ENCODE data around the gene RAPGEF5.

RAPGEF5 gene

GRCh38 chr7:22231806-22232205 lies 125.1 kb downstream of the RAPGEF5 start:
- H3K4me3 Mint-ChIP-seq: no peak overlapping the region
- H3K27me3 Mint-ChIP-seq: peaks cover 38% of the 10 kb centered on the region
- H3K9me3 Mint-ChIP-seq: no peaks in the 10 kb centered on the region
- no peak overlapping the region for H3K27ac Mint-ChIP-seq (ENCODE audit: low read depth)
- no peak for DNase-seq (ENCODE audit: low spot score in 2 of 2)
- ATAC-seq (replicated peaks; ENCODE audit: extremely low read depth, poor library complexity, severe bottlenecking): no peak
- no peaks in the 10 kb centered on the region for H3K4me1 Mint-ChIP-seq
- no peaks in the 10 kb centered on the region for H3K36me3 Mint-ChIP-seq (ENCODE audit: insufficient read depth)

DNA sequence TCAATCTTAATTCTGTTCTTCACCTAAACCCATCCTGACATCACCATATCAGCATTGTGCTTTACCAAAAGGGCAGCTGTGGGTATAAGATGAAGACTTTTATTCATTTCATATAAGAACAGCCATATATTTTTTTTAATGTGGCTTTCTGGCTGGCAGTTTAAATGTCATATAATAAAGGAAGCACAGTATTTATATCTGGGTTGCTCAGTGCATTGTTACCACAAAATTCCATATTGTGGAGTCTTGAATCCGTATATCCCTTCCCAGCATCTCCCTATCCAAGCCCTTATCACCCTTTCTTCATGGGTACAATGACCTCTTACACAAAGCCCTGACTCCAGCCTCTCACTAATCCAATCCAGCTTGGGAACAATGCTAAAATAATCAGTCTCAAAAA lies 125.8 kb downstream of the RAPGEF5 start:
- no peaks in the 10 kb centered on the region for H3K36me3 Mint-ChIP-seq (ENCODE audit: insufficient read depth)
- DNase-seq (ENCODE audit: low spot score in 2 of 2) (no peak), ATAC-seq (replicated peaks; ENCODE audit: extremely low read depth, poor library complexity, severe bottlenecking) (no peak)
- H3K27me3 Mint-ChIP-seq: peaks cover 31% of the 10 kb centered on the region
- no peaks in the 10 kb centered on the region for H3K9me3 Mint-ChIP-seq
- H3K4me1 Mint-ChIP-seq: no peaks in the 10 kb centered on the region
- no peak overlapping the region for H3K4me3 Mint-ChIP-seq
- H3K27ac Mint-ChIP-seq (ENCODE audit: low read depth): no peak overlapping the region

GRCh38 chr7:22230238-22230637 lies 126.7 kb downstream of the RAPGEF5 start:
- H3K27ac Mint-ChIP-seq (ENCODE audit: low read depth): no peak overlapping the region
- no peaks in the 10 kb centered on the region for H3K9me3 Mint-ChIP-seq
- H3K36me3 Mint-ChIP-seq (ENCODE audit: insufficient read depth): no peaks in the 10 kb centered on the region
- no peaks in the 10 kb centered on the region for H3K4me1 Mint-ChIP-seq
- DNase-seq (ENCODE audit: low spot score in 2 of 2) (no peak), ATAC-seq (replicated peaks; ENCODE audit: extremely low read depth, poor library complexity, severe bottlenecking) (no peak)
- peaks cover 29% of the 10 kb centered on the region for H3K27me3 Mint-ChIP-seq
- H3K4me3 Mint-ChIP-seq: no peak overlapping the region

GRCh38 chr7:22229148-22229547 lies 127.8 kb downstream of the RAPGEF5 start:
- Mint-ChIP-seq H3K27me3 (peaks cover 29% of the 10 kb centered on the region), H3K9me3 (no peaks in the 10 kb centered on the region), H3K4me1 (no peaks in the 10 kb centered on the region), H3K27ac (ENCODE audit: low read depth) (no peak overlapping the region), H3K36me3 (ENCODE audit: insufficient read depth) (no peaks in the 10 kb centered on the region), H3K4me3 (no peak overlapping the region)
- no peak for DNase-seq (ENCODE audit: low spot score in 2 of 2)
- ATAC-seq (replicated peaks; ENCODE audit: extremely low read depth, poor library complexity, severe bottlenecking): no peak

GRCh38 chr7:22223807-22224206 lies 133.1 kb downstream of the RAPGEF5 start:
- ATAC-seq (replicated peaks; ENCODE audit: extremely low read depth, poor library complexity, severe bottlenecking): no peak
- H3K9me3 Mint-ChIP-seq: no peaks in the 10 kb centered on the region
- H3K36me3 Mint-ChIP-seq (ENCODE audit: insufficient read depth): no peaks in the 10 kb centered on the region
- H3K27ac Mint-ChIP-seq (ENCODE audit: low read depth): no peak overlapping the region
- peaks cover 11% of the 10 kb centered on the region for H3K27me3 Mint-ChIP-seq
- H3K4me3 Mint-ChIP-seq: no peak overlapping the region
- no peaks in the 10 kb centered on the region for H3K4me1 Mint-ChIP-seq
- no peak for DNase-seq (ENCODE audit: low spot score in 2 of 2)

DNA sequence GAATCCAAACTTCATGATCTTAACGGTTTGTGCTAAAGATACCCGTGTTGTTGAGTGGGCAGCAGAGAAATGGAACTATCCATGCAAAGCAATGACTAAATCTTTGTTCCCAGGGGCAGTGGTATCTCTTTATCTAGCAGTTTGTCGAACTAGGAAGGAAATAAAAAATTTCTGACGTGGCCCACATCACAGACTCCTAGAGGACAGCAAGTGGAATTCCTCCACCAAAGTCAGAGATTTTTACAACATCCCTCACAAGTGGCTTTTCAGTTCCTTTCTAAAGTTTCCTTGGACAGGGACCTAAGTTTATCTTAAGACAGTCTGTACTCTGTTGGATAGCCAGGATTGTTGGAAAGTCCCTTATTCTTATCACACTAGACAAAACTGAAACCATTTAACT lies 136.0 kb downstream of the RAPGEF5 start:
- Mint-ChIP-seq H3K4me3 (no peak overlapping the region), H3K27me3 (peaks cover 30% of the 10 kb centered on the region), H3K36me3 (ENCODE audit: insufficient read depth) (no peaks in the 10 kb centered on the region), H3K9me3 (no peaks in the 10 kb centered on the region), H3K27ac (ENCODE audit: low read depth) (no peak overlapping the region), H3K4me1 (no peaks in the 10 kb centered on the region)
- ATAC-seq (replicated peaks; ENCODE audit: extremely low read depth, poor library complexity, severe bottlenecking) (no peak), DNase-seq (ENCODE audit: low spot score in 2 of 2) (no peak)

- DNase-seq (ENCODE audit: low spot score in 2 of 2) (no peak), ATAC-seq (replicated peaks; ENCODE audit: extremely low read depth, poor library complexity, severe bottlenecking) (no peak)
- Mint-ChIP-seq H3K4me3 (no peak overlapping the region), H3K27ac (ENCODE audit: low read depth) (no peak overlapping the region), H3K27me3 (peaks cover 40% of the 10 kb centered on the region), H3K36me3 (ENCODE audit: insufficient read depth) (no peaks in the 10 kb centered on the region), H3K4me1 (no peaks in the 10 kb centered on the region), H3K9me3 (no peaks in the 10 kb centered on the region)
These were observed 137.0 kb downstream of the RAPGEF5 start for GRCh38 chr7:22219739-22220493.

DNA sequence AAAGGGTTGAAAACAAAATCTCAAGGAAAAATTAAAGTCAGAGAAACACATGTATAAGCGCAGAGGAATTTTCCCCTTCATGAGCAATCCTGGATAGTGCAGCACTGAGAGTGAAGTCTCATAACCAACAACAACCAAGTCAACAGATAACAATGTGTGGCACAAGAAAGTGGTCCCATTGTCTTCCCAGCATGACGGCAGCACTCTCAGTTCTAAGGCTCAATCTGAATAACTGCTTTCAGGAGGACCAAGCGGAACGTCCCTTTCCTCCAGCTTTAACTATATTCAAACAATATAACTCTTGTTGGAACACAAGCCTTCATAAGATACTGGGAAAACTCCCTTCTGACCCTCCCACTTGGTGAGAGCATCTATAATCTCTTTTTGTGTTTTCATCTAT lies 137.9 kb downstream of the RAPGEF5 start:
- Mint-ChIP-seq H3K27ac (ENCODE audit: low read depth) (no peak overlapping the region), H3K4me1 (no peaks in the 10 kb centered on the region), H3K36me3 (ENCODE audit: insufficient read depth) (no peaks in the 10 kb centered on the region), H3K27me3 (peaks cover 49% of the 10 kb centered on the region), H3K4me3 (no peak overlapping the region), H3K9me3 (no peaks in the 10 kb centered on the region)
- no peak for DNase-seq (ENCODE audit: low spot score in 2 of 2)
- no peak for ATAC-seq (replicated peaks; ENCODE audit: extremely low read depth, poor library complexity, severe bottlenecking)

DNA sequence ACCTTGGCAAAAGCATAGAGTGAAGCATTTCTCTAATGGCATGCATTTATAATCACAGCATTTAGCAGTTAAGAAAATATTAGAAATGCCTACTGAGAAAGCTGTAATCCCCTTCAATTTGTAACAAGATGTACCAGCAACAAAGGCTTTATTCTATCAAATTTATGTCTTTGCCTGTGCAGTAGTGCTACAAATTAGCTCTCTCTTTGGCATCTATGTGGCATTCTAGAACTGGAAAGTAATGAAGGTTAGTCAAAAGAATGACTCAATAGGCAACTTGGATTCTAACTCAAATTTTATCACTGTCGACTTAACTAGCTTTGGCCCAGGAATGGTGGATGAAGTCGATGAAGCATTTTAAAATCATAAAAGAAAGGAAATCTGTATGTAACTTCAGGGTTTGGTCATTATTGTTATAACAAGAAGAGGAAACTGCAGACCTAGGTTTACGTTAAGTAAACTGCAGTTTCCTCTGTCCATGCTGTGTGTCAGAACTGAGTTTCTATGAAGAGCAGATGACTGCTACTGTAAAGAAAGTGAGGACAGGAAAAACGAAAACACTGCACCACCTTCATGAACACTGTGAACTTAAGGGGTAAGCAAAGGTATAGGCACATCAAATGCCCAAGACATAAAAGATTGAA lies 140.0 kb downstream of the RAPGEF5 start:
- Mint-ChIP-seq H3K27me3 (peaks cover 56% of the 10 kb centered on the region), H3K36me3 (ENCODE audit: insufficient read depth) (no peaks in the 10 kb centered on the region), H3K4me3 (no peak overlapping the region), H3K4me1 (no peaks in the 10 kb centered on the region), H3K27ac (ENCODE audit: low read depth) (no peak overlapping the region), H3K9me3 (no peaks in the 10 kb centered on the region)
- ATAC-seq (replicated peaks; ENCODE audit: extremely low read depth, poor library complexity, severe bottlenecking): no peak
- no peak for DNase-seq (ENCODE audit: low spot score in 2 of 2)

DNA sequence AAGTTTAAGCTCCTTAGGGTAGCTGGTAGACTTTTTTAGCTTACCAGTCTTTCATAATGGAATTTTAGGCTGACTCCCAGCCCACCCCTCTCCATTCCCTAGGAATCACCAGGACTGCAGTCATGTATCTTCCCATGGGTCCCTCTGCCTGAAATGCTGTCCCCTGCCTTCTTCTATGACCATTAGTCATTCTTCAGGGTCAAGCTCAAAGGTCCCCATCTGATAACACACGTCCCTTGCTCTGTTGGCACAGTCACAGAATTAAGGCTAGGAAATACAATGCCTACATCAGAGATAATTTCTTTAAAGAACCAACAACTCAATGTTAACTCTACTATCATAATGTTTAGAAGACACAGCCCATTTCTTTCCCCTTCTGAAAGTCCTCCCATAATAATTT lies 140.6 kb downstream of the RAPGEF5 start:
- ATAC-seq (replicated peaks; ENCODE audit: extremely low read depth, poor library complexity, severe bottlenecking): no peak
- Mint-ChIP-seq H3K27me3 (peaks cover 58% of the 10 kb centered on the region), H3K9me3 (no peaks in the 10 kb centered on the region)

GRCh38 chr7:22214000-22214399 lies 143.0 kb downstream of the RAPGEF5 start:
- H3K27me3 Mint-ChIP-seq: peaks cover 58% of the 10 kb centered on the region

More for the DNA sequence above, 140.6 kb downstream of the RAPGEF5 start:
- no peak for DNase-seq (ENCODE audit: low spot score in 2 of 2)
- no peaks in the 10 kb centered on the region for H3K36me3 Mint-ChIP-seq (ENCODE audit: insufficient read depth)
- H3K4me3 Mint-ChIP-seq: no peak overlapping the region
- no peaks in the 10 kb centered on the region for H3K4me1 Mint-ChIP-seq
- H3K27ac Mint-ChIP-seq (ENCODE audit: low read depth): no peak overlapping the region

DNA sequence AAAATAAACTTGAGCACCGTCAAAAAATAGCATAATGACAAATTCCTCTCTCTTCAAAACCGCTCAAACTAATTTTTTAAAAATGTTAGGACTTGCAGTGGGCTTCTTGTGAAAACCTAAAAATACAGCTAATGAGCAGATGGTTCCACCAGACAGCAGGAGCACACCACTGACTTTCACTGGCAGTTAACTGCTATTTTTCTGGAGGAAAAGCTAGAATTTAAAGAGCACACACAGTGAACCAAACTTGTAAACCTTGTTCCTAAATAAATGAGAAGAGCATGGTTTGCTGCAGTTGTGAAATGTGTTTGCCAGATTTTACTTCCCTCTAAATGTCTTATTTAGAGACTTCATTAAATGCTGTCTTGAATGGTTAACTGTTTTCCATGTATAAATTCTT lies 143.9 kb downstream of the RAPGEF5 start:
- Mint-ChIP-seq H3K9me3 (no peaks in the 10 kb centered on the region), H3K36me3 (ENCODE audit: insufficient read depth) (no peaks in the 10 kb centered on the region), H3K4me1 (no peaks in the 10 kb centered on the region), H3K4me3 (no peak overlapping the region), H3K27me3 (peaks cover 66% of the 10 kb centered on the region), H3K27ac (ENCODE audit: low read depth) (no peak overlapping the region)
- no peak for ATAC-seq (replicated peaks; ENCODE audit: extremely low read depth, poor library complexity, severe bottlenecking)
- no peak for DNase-seq (ENCODE audit: low spot score in 2 of 2)

More at GRCh38 chr7:22214000-22214399, 143.0 kb downstream of the RAPGEF5 start:
- ATAC-seq (replicated peaks; ENCODE audit: extremely low read depth, poor library complexity, severe bottlenecking) (no peak), DNase-seq (ENCODE audit: low spot score in 2 of 2) (no peak)
- Mint-ChIP-seq H3K27ac (ENCODE audit: low read depth) (no peak overlapping the region), H3K9me3 (no peaks in the 10 kb centered on the region), H3K4me3 (no peak overlapping the region), H3K36me3 (ENCODE audit: insufficient read depth) (no peaks in the 10 kb centered on the region), H3K4me1 (no peaks in the 10 kb centered on the region)

GRCh38 chr7:22210967-22211366 lies 146.0 kb downstream of the RAPGEF5 start:
- Mint-ChIP-seq H3K27ac (ENCODE audit: low read depth) (no peak overlapping the region), H3K4me3 (no peak overlapping the region), H3K27me3 (peaks cover 45% of the 10 kb centered on the region), H3K9me3 (no peaks in the 10 kb centered on the region), H3K4me1 (no peaks in the 10 kb centered on the region), H3K36me3 (ENCODE audit: insufficient read depth) (no peaks in the 10 kb centered on the region)
- ATAC-seq (replicated peaks; ENCODE audit: extremely low read depth, poor library complexity, severe bottlenecking) (no peak), DNase-seq (ENCODE audit: low spot score in 2 of 2) (no peak)

Data from central memory CD8-positive, alpha-beta T cell (primary cell).